NT2/D1 (cell line): ENCODE results near the gene CYYR1.

Experiments
- SUZ12 ChIP-seq: IDR thresholded peaks from 2 replicates; pipeline ENCODE4 v1.6.1; 2011; ENCODE audit not compliant: insufficient read length, insufficient read depth; ENCODE audit errors: extremely low read depth
- YY1 ChIP-seq: IDR thresholded peaks from 2 replicates; pipeline ENCODE4 v1.6.1; 2011; ENCODE audit not compliant: insufficient read length, insufficient read depth
- ZNF274 ChIP-seq: IDR thresholded peaks from 2 replicates; pipeline ENCODE4 v1.6.1; 2011; ENCODE audit warnings: mild to moderate bottlenecking, low read depth, low read length

GRCh38 chr21:26563856-26564503, 9.1 kb downstream of the CYYR1 start:
- TF ChIP-seq YY1: no peak
- no peak for TF ChIP-seq ZNF274
- no peak for TF ChIP-seq SUZ12
